Sigmoid colon (tissue), 7 donors: ENCODE measurements around the gene NPAS2. TPM values are rescaled to one million over a fixed set of nuclear protein-coding genes. Genes with fewer than 3 reads are reported as not detected.

Experiments
- DNase-seq: peaks from one replicate; pipeline ENCODE4 v3.0.0-alpha.2; 2019
- H3K27ac ChIP-seq, 4 donors: fragments of 200-600 bp; sonication (generic); one replicate each; pipeline ENCODE4 v1.5.1; 2016 to 2019; ENCODE audit warnings: mild to moderate bottlenecking in 1 of 4
- H3K27me3 ChIP-seq, 3 donors: fragments of 200-600 bp; sonication (generic); one replicate each; pipeline ENCODE4 v1.5.1; 2019; ENCODE audit warnings: mild to moderate bottlenecking in 1 of 3
- H3K36me3 ChIP-seq, 4 donors: fragments of 200-600 bp; sonication (generic); one replicate each; pipeline ENCODE4 v1.5.1; 2016 to 2019
- H3K4me1 ChIP-seq, 4 donors: fragments of 200-600 bp; sonication (generic); one replicate each; pipeline ENCODE4 v1.5.1; 2017 to 2019
- H3K4me3 ChIP-seq, 4 donors: fragments of 200-600 bp; sonication (generic); one replicate each; pipeline ENCODE4 v1.5.1; 2017 to 2019; ENCODE audit warnings: mild to moderate bottlenecking in 2 of 4, moderate library complexity in 1 of 4
- H3K9me3 ChIP-seq, 4 donors: fragments of 200-600 bp in 3 of 4; sonication (generic) in 3 of 4; one replicate each; pipeline versions ENCODE4 v1.5.1 to v1.6.1; 2013 to 2019
- EP300 ChIP-seq, 4 donors: sonication (generic); formaldehyde crosslinking; IDR thresholded peaks; one replicate each; pipeline ENCODE4 v1.6.1; 2017; ENCODE audit warnings: antibody characterized with exemption in 4 of 4
- POLR2A ChIP-seq, 2 donors: fragments of 450-650 bp; IDR thresholded peaks; one replicate each; pipeline ENCODE4 v1.6.1; 2016; ENCODE audit warnings: antibody characterized with exemption in 2 of 2, mild to moderate bottlenecking in 2 of 2, moderate library complexity in 2 of 2
- POLR2AphosphoS5 ChIP-seq, 4 donors: sonication (generic); formaldehyde crosslinking; IDR thresholded peaks; one replicate each; pipeline ENCODE4 v1.6.1; 2017; ENCODE audit warnings: antibody characterized with exemption in 4 of 4
- WGBS, 2 donors: extraction: QIAGEN DNeasy Blood & Tissue Kit; methylation state at CpG; one replicate each; pipeline ENCODE4 v1.1.7; 2013; 5-methylcytosine and 5-hydroxymethylcytosine counted together
- intact Hi-C: fragments of 100-400 bp; cut with DNase I; formaldehyde crosslinking; loops from one replicate; pipeline ENCODE4 v1.15.1; 2023
- polyA plus RNA-seq, 3 donors: library from polyadenylated mRNA; stranded (reverse); fragments of 200-250 nt; gene quantifications; one replicate each; pipeline ENCODE4 v1.2.3, GENCODE V29; 2013
- total RNA-seq, 4 donors: library from RNA; depleted of rRNA; stranded (reverse); fragments of >200 nt; gene quantifications; one replicate each; pipeline ENCODE4 v1.1.0, GENCODE V29; 2016
- TF ChIP-seq, protein P1 (sequence below), 4 experiments: fragments of 450-650 bp in 3 of 4; fragments of 200-600 bp in 1 of 4; IDR thresholded peaks; one replicate each; pipeline ENCODE4 v1.5.1; 2016 to 2019; ENCODE audit warnings: antibody characterized with exemption in 4 of 4, mild to moderate bottlenecking in 3 of 4, moderate library complexity in 2 of 4
- donor health status: healthy with polysubstance abuse.
- donor health status: Bipolar disorder and iron deficiency.
- donor health status: healthy.

NPAS2 gene
- total and polyA plus RNA-seq, 7 donors: 14.2 to 53.9 (median 23.2) TPM

DNA sequence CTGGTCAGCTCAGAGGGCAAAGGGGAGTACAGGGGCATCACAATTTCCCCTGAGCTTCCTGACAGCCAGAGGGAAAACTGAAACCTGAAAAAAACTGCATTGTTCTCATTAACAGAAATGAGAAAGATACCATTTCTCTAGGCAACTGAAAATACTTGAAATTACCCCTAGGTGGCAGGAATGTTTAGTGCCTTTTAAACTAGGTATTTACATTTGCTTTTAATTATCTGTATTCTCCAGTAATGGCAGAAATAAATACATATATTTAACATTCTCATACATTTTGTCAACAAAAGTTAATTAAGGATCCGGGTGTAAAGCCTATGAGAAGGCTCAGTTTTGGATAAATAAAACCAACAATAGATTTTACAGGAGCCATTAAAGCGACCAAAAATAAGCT, 216.6 kb downstream of the NPAS2 start:
- Histone ChIP-seq H3K4me1 (no peaks in the 10 kb centered on the region), H3K4me3 (no peak overlapping the region), H3K36me3 (peaks cover 5 to 44% (median 9%) of the 10 kb centered on the region in 4 donors), H3K9me3 (no peaks in the 10 kb centered on the region), H3K27ac (no peak overlapping the region), H3K27me3 (no peaks in the 10 kb centered on the region)
- 62 to 77% methylated on average over 2 of the region's 2 CpGs for WGBS, 2 donors
- TF ChIP-seq EP300 (IDR thresholded peaks at IDR 0.05): no peak
- TF ChIP-seq, protein P1, sequence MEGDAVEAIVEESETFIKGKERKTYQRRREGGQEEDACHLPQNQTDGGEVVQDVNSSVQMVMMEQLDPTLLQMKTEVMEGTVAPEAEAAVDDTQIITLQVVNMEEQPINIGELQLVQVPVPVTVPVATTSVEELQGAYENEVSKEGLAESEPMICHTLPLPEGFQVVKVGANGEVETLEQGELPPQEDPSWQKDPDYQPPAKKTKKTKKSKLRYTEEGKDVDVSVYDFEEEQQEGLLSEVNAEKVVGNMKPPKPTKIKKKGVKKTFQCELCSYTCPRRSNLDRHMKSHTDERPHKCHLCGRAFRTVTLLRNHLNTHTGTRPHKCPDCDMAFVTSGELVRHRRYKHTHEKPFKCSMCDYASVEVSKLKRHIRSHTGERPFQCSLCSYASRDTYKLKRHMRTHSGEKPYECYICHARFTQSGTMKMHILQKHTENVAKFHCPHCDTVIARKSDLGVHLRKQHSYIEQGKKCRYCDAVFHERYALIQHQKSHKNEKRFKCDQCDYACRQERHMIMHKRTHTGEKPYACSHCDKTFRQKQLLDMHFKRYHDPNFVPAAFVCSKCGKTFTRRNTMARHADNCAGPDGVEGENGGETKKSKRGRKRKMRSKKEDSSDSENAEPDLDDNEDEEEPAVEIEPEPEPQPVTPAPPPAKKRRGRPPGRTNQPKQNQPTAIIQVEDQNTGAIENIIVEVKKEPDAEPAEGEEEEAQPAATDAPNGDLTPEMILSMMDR (IDR thresholded peaks at IDR 0.05): peak in 1 of 4 experiments; percentile 47
- no peak for TF ChIP-seq POLR2A (IDR thresholded peaks at IDR 0.05)
- DNase-seq: no peak
- intact Hi-C loops: loop anchor here (2.0 kb wide), 1 partner anchor 116 kb away; no protein-coding TSS in a partner anchor

GRCh38 chr2:101037161-101037755, 217.3 kb downstream of the NPAS2 start:
- no peaks in the 10 kb centered on the region for H3K27me3 ChIP-seq

GRCh38 chr2:101038455-101039255, 218.7 kb downstream of the NPAS2 start:
- 90 to 93% methylated on average over 21 of the region's 21 CpGs for WGBS, 2 donors
- H3K4me1 ChIP-seq: no peaks in the 10 kb centered on the region
- intact Hi-C loops: no loop called here
- H3K9me3 ChIP-seq: no peaks in the 10 kb centered on the region
- H3K27ac ChIP-seq: no peak overlapping the region
- peaks cover 5 to 39% (median 9%) of the 10 kb centered on the region in 4 donors for H3K36me3 ChIP-seq
- no peaks in the 10 kb centered on the region for H3K27me3 ChIP-seq
- no peak overlapping the region for H3K4me3 ChIP-seq
- TF ChIP-seq EP300 (IDR thresholded peaks at IDR 0.05) (no peak), POLR2AphosphoS5 (IDR thresholded peaks at IDR 0.05) (no peak), POLR2A (IDR thresholded peaks at IDR 0.05) (no peak)
- TF ChIP-seq, protein P1 (IDR thresholded peaks at IDR 0.05): peak in 3 of 4 experiments; percentile 27 to 35 (median 32)
- no peak for DNase-seq

More at GRCh38 chr2:101037161-101037755, 217.3 kb downstream of the NPAS2 start:
- H3K27ac ChIP-seq: no peak overlapping the region
- no peak for DNase-seq
- 95 to 96% methylated on average over 19 of the region's 19 CpGs for WGBS, 2 donors
- TF ChIP-seq POLR2A (IDR thresholded peaks at IDR 0.05) (no peak), EP300 (IDR thresholded peaks at IDR 0.05) (no peak), POLR2AphosphoS5 (IDR thresholded peaks at IDR 0.05) (no peak)
- TF ChIP-seq, protein P1 (IDR thresholded peaks at IDR 0.05): no peak
- H3K4me1 ChIP-seq: no peaks in the 10 kb centered on the region
- no peaks in the 10 kb centered on the region for H3K9me3 ChIP-seq
- intact Hi-C loops: loop anchor here (2.0 kb wide), 1 partner anchor 116 kb away; no protein-coding TSS in a partner anchor
- peaks cover 5 to 44% (median 9%) of the 10 kb centered on the region in 4 donors for H3K36me3 ChIP-seq
- H3K4me3 ChIP-seq: no peak overlapping the region

- Histone ChIP-seq H3K36me3 (peaks cover 5 to 28% (median 9%) of the 10 kb centered on the region in 4 donors), H3K4me1 (no peaks in the 10 kb centered on the region), H3K4me3 (no peak overlapping the region), H3K27ac (no peak overlapping the region), H3K9me3 (no peaks in the 10 kb centered on the region), H3K27me3 (no peaks in the 10 kb centered on the region)
- 94 to 95% methylated on average over 13 of the region's 13 CpGs for WGBS, 2 donors
- no peak for DNase-seq
- TF ChIP-seq EP300 (IDR thresholded peaks at IDR 0.05): no peak
- TF ChIP-seq POLR2AphosphoS5 (IDR thresholded peaks at IDR 0.05): no peak
- TF ChIP-seq, protein P1 (IDR thresholded peaks at IDR 0.05): no peak
- no peak for TF ChIP-seq POLR2A (IDR thresholded peaks at IDR 0.05)
- intact Hi-C loops: no loop called here
Observed at GRCh38 chr2:101040072-101040471, 220.1 kb downstream of the NPAS2 start.
